Measurements from ENCODE around the gene GJD4. TPM values are rescaled to one million over a fixed set of nuclear protein-coding genes. Genes with fewer than 3 reads are reported as not detected.

The GJD4 gene
- total RNA-seq, 4 donors from 2014 or later = not detected

- Histone ChIP-seq H3K4me1 (no peaks in the 10 kb centered on the region), H3K4me3 (no peak overlapping the region), H3K9me3 (no peaks in the 10 kb centered on the region), H3K27me3 (no peaks in the 10 kb centered on the region), H3K36me3 (no peaks in the 10 kb centered on the region), H3K27ac (no peak overlapping the region)
- TF ChIP-seq POLR2A (IDR thresholded peaks at IDR 0.05) = no peak
- no peak for TF ChIP-seq CTCF (IDR thresholded peaks at IDR 0.05)
- no peak for DNase-seq
Measured at GRCh38 chr10:35614312-35614711, 9.2 kb downstream of the GJD4 start.

- TF ChIP-seq POLR2A (IDR thresholded peaks at IDR 0.05) (no peak), CTCF (IDR thresholded peaks at IDR 0.05) (no peak)
- Histone ChIP-seq H3K36me3 (no peaks in the 10 kb centered on the region), H3K27ac (no peak overlapping the region), H3K27me3 (no peaks in the 10 kb centered on the region), H3K4me1 (no peaks in the 10 kb centered on the region), H3K9me3 (no peaks in the 10 kb centered on the region), H3K4me3 (no peak overlapping the region)
- no peak for DNase-seq
Measured at GRCh38 chr10:35626971-35627507, 21.9 kb downstream of the GJD4 start.

GRCh38 chr10:35631404-35631803 is 26.3 kb downstream of the GJD4 start:
- H3K27me3 ChIP-seq = no peaks in the 10 kb centered on the region
- no peaks in the 10 kb centered on the region for H3K36me3 ChIP-seq
- H3K27ac ChIP-seq = no peak overlapping the region
- TF ChIP-seq CTCF (IDR thresholded peaks at IDR 0.05) = no peak
- TF ChIP-seq POLR2A (IDR thresholded peaks at IDR 0.05) = no peak
- no peaks in the 10 kb centered on the region for H3K4me1 ChIP-seq
- no peak for DNase-seq
- H3K4me3 ChIP-seq = no peak overlapping the region
- no peaks in the 10 kb centered on the region for H3K9me3 ChIP-seq

- Histone ChIP-seq H3K4me1 (no peaks in the 10 kb centered on the region), H3K27me3 (no peaks in the 10 kb centered on the region), H3K36me3 (no peaks in the 10 kb centered on the region), H3K4me3 (no peak overlapping the region), H3K9me3 (no peaks in the 10 kb centered on the region), H3K27ac (no peak overlapping the region)
- TF ChIP-seq CTCF (IDR thresholded peaks at IDR 0.05) (no peak), POLR2A (IDR thresholded peaks at IDR 0.05) (no peak)
- no peak for DNase-seq
Measured at GRCh38 chr10:35632027-35632426, 26.9 kb downstream of the GJD4 start.

- no peak for TF ChIP-seq POLR2A (IDR thresholded peaks at IDR 0.05)
- TF ChIP-seq CTCF (IDR thresholded peaks at IDR 0.05) = no peak
- DNase-seq = no peak
Measured at GRCh38 chr10:35633006-35633980, 28.2 kb downstream of the GJD4 start.

More at GRCh38 chr10:35633006-35633980, 28.2 kb downstream of the GJD4 start:
- Histone ChIP-seq H3K4me1 (no peaks in the 10 kb centered on the region), H3K9me3 (no peaks in the 10 kb centered on the region), H3K27ac (no peak overlapping the region), H3K27me3 (no peaks in the 10 kb centered on the region), H3K4me3 (no peak overlapping the region), H3K36me3 (no peaks in the 10 kb centered on the region)
